IPS-18c (cell line): ENCODE measurements around the gene RAMACL.
"Not testable (repeated sequence)": the region's sequence is repeated elsewhere in the genome, so short reads cannot be mapped to it uniquely, and the experiment has no call there.

ENCODE experiments used
- H3K4me3 ChIP-seq: 2 replicates; pipeline ENCODE4 v1.7.0; 2013; ENCODE audit warnings: low read depth, mild to moderate bottlenecking, low read length, moderate library complexity; ENCODE audit not compliant: insufficient read depth
- H3K9me3 ChIP-seq: one replicate; pipeline ENCODE4 v1.6.1; 2013; ENCODE audit warnings: mild to moderate bottlenecking, low read length, moderate library complexity; ENCODE audit not compliant: control insufficient read depth, insufficient read depth

Gene RAMACL

DNA sequence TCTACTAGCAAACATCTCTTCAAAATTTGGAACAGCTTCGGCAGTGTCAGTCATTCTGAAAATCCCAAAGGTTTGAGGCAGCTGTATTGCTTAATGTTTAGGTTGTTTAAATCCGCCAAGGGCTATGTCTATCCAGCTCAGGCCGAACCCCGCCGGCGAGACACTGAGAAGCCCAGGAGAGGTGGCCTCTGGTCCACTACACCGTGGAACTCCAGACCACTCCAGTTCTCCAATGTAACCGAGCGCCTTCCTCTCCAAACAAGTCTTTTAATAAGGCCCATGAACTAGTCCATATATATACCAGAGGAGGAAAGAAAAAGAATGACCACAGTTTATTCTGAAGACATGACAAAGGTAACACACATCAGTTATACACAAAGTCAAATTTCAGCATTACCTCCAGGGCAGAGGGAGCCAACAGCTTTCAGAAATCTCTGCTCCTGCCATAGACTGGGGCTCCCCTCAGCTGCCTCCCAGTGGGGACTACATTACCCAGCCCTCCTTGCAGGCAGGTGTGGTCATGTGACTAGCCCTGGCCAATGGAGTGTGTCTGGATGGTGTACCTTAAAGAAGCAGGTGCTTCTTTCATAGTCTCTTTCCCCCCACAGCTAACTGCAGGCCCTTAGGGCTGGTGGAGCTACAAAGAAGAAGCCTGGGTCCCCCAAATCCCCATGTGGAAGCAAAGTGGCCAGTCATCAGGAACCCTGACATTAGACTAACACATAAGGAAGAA lies at the start of gene RAMACL:
Gene RAMACL (minus strand): TSS at position 255 of the 733 bp plus-strand sequence. CDS start 201 bp downstream, at position 54.
- Histone ChIP-seq H3K4me3 (no peak within 1 kb of the TSS), H3K9me3 (peaks cover 2% of the 10 kb centered on the region)

DNA sequence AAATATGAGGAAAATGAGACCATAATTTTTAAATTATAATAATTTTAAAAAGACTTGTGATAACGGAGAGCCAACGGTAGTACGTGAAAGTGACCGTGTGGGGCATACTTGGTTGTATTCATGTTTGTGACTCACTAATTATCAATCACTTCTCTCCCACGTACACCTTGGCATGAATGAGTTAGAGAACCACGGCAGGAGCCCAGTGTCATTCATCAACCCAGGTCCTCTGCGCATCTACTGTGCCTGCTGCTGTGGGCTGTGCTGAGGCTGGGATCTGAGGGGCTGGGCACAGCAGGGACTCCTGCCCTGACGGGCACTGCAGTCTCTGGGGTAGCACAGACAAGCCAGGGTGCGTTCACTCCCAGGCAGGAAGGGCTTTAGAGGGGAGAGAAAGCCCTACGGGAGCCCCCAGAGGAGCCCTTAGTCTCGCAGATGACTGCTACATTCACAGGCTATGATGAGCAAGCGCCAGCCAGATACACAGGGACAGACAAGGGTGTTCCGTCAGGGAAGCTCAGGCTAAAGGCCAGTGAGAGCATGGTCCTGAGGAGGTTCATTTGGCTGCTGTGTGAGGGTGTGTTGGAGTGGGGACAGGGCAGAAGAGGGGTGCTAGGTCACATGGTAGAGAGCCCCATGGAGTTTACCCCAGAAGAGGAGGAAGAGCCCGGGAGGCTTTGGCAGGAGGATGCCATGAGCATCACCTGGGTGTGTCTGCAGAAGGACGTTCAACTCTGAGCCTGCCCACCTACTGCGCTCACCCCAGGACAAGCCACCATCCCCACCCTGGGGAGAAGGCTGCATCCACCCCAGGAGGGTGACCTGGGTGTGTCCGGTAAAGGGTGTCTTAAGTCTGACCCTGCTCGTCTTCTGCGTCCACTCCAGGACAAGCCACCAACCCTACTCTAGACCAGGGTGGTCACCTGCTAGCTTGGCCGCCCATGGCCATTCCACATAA lies 48.8 kb upstream of the RAMACL start:
- Histone ChIP-seq H3K9me3 (no peaks in the 10 kb centered on the region), H3K4me3 (no peak overlapping the region)

DNA sequence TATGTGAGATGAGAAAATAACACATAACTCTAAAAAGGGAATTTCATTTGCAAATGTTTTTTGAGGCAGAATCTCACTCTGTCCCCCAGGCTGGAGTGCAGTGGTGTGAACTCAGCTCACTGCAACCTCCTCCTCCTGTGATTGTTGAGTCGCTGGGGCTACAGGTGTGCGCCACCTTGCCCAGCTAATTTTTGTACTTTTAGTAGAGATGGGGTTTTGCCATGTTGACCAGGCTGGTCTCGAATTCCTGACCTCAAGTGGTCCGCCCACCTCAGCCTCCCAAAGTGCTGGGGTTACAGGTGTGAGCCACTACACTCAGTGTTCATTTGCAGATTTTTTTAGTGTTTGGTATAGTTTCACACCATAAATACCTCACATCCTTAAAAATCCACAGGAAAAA lies 48.1 kb upstream of the RAMACL start:
- not testable (repeated sequence) for H3K4me3 ChIP-seq, H3K9me3 ChIP-seq

DNA sequence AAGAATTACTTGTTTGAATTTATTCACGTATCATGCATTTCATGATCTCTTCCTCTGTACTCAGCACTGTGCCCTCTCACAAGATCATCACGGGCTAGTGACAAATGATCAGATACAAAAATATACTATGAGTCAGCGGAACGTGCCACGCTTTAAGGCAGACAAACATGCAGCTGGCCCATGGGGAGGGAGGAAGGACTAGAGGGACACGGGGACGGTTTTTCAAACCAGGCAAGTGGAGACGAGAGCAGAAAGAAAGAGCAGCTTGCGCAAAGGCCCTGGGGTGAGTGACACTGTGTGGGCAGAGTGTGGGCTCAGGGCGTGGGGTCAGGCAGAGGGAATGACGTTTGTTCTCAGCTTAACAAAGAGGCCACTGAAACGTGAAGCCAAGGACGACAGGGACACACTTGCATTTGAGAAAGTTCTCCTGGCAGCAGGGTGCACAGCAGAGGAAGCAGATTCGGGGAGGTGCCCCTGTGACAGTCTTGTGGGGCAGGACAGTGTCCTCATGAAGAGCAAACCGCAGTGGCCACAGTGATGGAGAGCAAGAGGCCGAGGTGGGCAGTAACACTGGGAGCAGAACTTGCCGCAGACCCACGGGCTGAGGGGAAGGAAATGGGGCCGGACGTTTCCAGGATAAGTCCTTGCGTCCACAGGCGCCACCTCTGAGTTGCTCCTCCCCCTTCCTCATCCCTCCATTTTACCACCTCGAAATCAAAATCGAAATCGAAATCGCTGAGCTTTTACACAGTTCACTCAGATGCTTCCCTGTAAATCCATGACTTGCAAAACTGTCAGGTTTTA lies 47.5 kb upstream of the RAMACL start:
- Histone ChIP-seq H3K9me3 (no peaks in the 10 kb centered on the region), H3K4me3 (no peak overlapping the region)

DNA sequence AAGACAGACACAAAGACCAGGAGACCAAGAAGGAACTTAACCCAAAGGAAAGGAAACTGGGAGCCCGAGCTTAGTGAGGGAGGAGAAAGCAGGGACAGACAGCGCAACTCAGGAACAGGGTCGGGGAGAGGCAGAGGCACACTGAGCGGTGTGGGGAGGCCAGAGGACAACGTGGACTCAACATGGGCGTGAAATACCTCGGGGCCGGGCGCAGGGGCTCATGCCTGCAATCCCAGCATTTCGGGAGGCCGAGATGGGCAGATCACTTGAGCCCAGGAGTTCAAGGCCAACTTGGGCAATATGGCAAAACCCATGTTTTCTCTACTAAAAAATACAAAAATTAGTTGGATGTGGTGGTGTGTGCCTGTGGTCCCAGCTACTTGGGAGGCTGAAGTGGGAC lies 46.3 kb upstream of the RAMACL start:
- H3K4me3 ChIP-seq = no peak overlapping the region
- no peaks in the 10 kb centered on the region for H3K9me3 ChIP-seq

DNA sequence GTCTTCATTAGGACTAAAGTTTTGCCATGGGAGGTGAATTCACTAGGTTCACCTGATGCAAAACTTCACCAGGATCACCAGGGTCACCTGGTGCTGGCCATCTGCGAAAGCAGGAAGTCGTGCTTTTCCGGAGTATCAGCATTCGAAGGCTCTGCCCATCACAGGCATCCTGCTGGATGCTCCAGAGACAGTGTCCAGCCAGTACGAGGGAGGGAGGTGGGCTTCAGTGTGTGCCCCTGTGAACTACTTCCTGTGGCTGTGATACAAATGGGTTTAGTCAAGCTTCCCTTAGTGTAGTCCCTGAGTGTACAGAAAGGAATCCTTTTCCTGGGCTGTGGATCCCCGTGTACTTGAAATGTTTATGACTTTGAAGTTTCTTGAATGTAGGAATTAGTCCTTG lies 44.0 kb upstream of the RAMACL start:
- H3K4me3 ChIP-seq = no peak overlapping the region

DNA sequence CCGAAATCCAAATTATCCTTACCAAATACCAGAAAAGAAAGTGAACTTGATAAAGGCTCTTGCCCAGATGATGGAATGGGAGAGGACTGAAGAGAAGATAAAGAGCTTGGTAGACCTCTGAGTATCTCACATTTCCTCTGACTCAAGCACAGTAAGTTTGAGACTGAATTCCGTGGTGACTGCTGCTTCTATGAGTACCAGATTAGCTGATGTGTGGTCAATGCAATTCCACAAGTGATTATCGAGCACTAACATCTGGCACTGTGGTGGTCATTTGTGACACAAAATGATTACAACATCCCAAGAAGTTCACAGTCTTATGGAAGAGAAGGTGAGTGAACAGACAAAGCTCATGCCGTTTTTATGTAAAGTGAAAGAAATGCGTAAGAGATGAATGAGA lies 43.1 kb upstream of the RAMACL start:
- no peaks in the 10 kb centered on the region for H3K9me3 ChIP-seq
- H3K4me3 ChIP-seq = no peak overlapping the region

More for the DNA sequence above, 44.0 kb upstream of the RAMACL start:
- no peaks in the 10 kb centered on the region for H3K9me3 ChIP-seq

DNA sequence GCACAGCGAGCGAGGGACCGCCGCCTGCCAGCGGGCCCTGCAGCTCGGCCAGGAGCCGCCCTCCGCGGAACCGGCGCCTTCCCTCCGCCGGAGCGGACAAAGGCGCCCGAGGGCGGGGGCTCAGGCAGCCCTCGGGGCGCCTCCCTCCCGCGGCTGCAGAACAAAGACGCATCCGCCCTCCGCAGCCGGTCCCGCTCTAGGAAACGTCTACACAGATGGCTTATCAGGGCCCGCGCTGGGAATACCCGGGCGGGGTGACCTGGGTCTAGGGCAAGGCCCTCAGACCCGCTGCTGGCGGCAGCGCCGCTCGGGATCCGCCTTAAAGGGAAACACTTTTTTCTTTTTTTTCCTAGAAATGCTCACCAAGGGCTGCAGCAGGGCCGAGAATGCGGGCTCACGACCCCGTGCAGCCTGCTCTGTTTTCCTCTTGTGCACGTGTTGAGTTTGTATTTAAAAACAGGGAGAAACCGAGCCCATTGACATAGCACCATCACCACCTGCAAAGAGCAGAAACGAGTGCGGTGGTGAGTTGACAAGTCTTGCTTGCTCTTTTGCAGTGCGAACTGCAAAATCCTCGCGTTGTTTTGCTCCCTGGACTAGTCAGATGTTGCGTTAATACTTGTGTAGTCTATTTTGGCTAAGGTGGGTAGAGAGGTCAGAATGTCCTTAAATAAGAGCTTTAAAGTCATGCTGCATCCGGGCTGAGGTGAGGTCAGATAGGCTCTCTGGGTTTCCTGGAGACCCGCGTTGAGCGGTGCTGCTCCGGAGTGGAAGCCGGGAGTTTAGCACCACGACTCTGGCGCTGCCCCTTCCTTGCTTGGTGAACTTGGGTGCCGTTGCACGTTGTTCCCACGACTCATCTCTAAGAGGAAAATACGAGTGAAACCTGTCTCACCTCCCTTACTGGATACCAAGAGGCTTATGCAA lies 41.7 kb upstream of the RAMACL start:
- Histone ChIP-seq H3K9me3 (no peaks in the 10 kb centered on the region), H3K4me3 (peak overlapping the region; percentile 70)

DNA sequence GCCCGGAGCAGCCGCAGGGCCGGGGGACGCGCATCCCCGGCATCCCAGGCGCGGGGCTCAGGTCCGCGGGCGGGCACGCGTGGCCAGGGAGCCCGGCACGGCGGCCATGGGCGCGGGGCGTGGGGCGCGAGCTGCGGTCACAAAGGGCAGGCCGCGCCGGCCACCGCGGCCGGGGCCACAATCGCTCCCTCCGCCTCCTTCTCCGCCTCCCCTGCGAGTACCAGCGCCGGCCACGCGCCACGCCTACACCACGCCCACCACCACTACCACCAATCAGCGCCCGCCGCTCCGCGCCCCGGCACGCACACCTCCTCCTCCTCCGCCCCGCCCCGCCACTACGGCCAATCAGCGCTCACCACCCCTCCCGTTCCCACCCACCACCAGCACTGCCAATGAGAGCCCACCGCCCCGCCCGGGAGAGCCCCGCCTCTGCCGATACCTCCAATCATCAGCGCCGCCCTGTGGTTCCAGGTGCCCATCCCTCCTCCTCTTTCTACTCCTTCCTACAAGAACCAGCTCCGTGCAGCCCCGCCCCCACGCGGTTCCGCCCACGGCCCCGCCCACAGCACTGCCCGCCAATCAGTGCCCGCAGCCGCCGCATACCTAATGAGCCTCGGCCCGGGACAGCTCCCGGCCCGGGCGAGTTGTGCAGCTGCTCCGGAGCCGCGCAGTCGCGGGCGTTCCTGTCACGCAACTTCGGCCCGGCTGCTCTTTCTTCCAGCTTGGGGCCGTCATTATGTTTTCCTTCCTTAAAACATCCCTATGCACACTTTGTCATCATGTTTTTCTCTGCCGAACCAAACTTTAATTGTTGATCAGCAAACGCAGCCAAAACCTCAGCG lies 40.8 kb upstream of the RAMACL start, which contains the start of gene RPS6KA2:
Gene RPS6KA2 (minus strand): TSS at position 219 of the 842 bp plus-strand sequence. CDS start 232 bp downstream, outside the sequence.
- H3K9me3 ChIP-seq = no peaks in the 10 kb centered on the region
- H3K4me3 ChIP-seq = peak within 1 kb of the TSS; percentile 87

DNA sequence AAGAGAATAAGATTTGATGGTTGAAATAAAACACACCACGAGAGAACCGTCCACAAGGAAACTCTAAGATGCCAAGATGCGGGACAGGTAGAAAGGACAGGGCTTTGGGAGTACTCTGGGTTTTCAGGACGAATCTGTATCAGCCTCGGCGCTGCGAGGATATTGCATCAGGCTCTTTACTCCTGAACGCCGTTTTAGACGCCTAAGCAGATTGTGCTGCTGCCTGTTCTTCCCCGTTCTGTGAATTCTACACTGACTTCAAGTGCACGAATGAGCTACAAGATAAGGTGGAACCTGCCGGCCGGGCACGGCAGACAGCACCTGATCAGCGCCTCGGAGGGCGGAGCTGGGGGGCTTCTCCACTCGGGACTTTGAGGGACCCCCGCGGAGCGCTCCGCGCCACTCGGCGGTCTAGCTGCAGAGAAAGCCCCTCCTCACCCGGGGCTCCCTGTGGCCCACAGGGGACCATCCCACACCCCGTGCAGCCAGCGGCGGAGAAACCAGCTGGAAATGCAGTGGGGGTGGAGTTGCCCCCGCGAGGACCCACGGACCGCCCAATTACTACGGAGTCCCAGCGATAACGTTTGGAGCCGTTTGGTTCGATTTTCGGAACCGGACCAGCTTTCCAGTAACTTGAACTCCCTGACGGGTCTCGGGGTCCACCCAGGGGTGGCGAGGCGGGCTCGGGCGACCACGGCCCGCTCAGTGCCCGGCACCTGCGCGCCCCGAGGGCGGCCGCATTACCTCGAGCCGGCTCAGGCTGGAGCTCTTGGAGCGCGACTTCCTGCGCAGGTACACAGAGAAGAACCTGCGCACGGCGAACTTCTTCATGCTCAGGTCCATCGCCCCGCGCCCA lies 39.9 kb upstream of the RAMACL start:
- no peaks in the 10 kb centered on the region for H3K9me3 ChIP-seq
- H3K4me3 ChIP-seq = peak overlapping the region; percentile 87

DNA sequence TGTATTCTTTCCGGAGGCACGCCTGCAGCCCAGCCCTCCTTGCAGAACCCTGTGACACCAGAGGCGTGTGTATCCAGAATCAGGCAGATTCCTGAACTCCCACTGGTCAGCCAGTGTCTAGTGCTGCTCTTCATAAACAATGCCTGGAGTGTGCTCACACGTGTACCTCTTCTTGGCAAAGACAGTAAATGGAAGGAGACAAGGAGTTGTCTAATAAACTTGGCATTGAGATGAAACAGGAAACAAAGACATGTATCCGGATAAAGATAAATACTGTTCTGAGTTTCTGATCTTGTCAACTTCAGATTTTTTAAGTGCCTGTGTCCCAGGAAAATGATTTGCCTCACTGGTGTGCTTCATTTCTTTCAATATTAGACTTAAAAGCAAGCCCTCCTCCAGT lies 38.9 kb upstream of the RAMACL start:
- no peak overlapping the region for H3K4me3 ChIP-seq
- no peaks in the 10 kb centered on the region for H3K9me3 ChIP-seq

DNA sequence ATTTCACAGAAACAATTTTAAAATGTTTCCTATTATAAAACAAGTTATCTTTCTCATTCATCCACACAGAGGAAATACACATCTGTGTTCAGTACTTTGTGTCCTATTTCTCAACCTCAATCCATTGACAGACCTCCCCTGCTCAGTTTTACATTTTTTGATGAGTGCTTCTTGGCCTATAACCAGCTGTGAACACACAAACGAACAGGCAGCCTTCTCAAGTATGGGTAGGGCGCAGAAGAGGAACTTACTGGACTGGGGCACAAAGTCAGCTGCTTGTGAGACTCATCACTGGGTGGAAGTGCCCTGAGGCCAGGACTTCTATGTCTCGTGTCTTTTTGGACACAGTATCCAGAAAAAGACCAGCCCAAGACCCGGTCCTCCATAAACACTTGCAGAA lies 37.8 kb upstream of the RAMACL start:
- Histone ChIP-seq H3K9me3 (no peaks in the 10 kb centered on the region), H3K4me3 (no peak overlapping the region)

DNA sequence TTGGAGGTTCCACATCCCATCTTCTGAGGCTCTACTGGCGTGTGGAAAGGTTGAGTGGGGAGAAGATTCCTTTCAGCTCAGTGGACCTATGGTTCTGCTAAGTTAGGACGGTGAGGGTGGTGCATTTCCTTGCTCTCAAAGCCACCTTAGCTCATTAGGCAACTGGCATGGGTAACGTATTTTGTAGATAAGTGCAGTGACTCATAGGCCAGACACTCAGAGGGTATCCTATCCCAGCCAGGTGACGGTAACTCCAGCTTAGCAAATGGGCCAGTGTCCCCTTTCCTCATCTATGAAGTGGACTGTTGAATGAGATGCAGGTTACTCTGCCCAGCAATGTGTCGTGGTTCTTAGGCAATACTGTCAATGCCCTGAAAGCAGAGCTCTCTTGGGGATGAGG lies 36.8 kb upstream of the RAMACL start:
- H3K9me3 ChIP-seq = no peaks in the 10 kb centered on the region
- no peak overlapping the region for H3K4me3 ChIP-seq

DNA sequence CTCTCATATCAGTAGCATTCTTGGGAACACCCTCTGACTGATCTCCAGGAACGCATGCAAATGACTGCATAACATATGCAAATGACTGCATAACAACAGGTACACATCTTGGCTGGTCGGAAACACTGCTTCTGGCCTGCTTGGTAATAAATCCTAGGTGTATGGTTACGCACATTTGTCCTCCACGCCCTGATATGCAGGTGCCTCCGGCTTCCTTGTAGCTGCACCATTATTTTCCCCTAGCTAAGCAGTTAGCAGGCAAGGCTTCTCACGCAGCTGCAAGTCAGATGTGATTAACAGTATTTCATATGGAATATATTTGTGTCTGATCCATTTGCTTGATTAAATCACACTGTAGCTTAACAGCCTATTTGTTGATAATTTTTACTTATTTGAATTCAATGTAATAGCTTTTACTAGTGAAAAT lies 34.6 kb upstream of the RAMACL start:
- Histone ChIP-seq H3K4me3 (no peak overlapping the region), H3K9me3 (no peaks in the 10 kb centered on the region)
